ENCODE results near the gene MYL7.

The MYL7 gene

DNA sequence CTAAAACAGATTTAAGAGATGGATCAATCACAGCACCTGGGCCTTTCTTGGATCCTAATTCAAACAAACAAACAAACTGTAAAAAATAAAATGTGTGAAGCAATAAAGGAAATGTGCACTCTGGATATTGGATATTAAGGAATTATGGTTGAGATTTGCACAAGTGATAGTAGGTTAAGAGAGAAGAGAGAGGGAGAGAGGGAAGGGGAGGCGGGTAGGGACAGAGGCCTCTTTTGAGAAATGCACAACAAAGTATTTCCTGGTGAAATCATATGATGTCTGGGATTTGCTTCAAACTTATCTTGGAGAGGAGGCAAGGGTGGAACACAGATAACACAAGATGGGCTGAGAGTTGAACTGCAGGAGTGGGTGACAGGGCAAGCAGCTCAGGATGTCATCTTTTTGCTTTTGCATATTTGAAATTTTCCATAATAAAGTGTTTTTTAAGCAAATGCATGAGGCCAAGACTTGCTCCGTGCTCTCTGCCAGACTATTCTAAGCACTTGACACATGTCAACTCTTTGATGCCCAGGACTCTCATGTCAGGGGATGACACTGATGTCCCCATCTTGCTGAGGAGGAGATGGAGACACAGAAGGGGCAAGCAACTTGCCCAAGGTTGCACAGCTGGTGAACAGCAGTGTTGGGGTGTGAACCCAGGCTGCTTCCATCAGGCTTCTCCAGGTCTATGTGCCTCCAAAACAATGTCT lies 46.1 kb downstream of the MYL7 start:
- H3K27ac ChIP-seq (ENCODE audit: low read depth, low read length, severe bottlenecking): no peak overlapping the region
- H3K36me3 ChIP-seq (ENCODE audit: control insufficient read depth, insufficient read depth, low read length): no peaks in the 10 kb centered on the region
- H3K4me3 ChIP-seq (ENCODE audit: extremely low read depth, insufficient read depth, low read length, poor library complexity, severe bottlenecking): no peak overlapping the region
- peaks cover 3% of the 10 kb centered on the region for H3K4me1 ChIP-seq (ENCODE audit: control insufficient read depth, insufficient read depth, low read length, poor library complexity, severe bottlenecking)
- WGBS, 2 experiments (ENCODE audit: insufficient coverage in 2 of 2): 71 to 96% methylated on average over 2 of the region's 2 CpGs
- no peaks in the 10 kb centered on the region for H3K9me3 ChIP-seq (ENCODE audit: control insufficient read depth, low read length)

DNA sequence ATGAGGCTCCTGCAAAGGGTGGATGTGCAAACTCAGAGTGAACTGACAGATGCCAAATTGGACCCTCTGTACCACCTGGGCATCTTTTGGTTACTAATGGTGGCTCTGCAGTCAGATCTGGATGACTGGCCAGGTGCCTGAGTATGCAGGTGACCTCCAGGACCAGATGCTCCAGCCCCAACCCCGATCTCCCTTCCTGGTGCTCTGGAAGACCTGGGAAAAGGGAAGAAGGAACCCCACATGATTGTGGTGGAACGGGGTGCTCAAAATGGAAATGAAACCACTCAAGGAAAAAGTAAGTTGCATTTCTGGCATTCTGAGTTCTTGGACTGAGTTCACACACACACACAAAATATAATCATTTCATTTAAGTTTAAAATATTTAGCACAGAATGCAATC lies 46.8 kb downstream of the MYL7 start:
- WGBS, 2 experiments (ENCODE audit: insufficient coverage in 2 of 2): 90 to 100% methylated on average over 2 of the region's 2 CpGs
- no peaks in the 10 kb centered on the region for H3K4me1 ChIP-seq (ENCODE audit: control insufficient read depth, insufficient read depth, low read length, poor library complexity, severe bottlenecking)
- H3K27ac ChIP-seq (ENCODE audit: low read depth, low read length, severe bottlenecking): no peak overlapping the region
- no peak overlapping the region for H3K4me3 ChIP-seq (ENCODE audit: extremely low read depth, insufficient read depth, low read length, poor library complexity, severe bottlenecking)
- H3K9me3 ChIP-seq (ENCODE audit: control insufficient read depth, low read length): no peaks in the 10 kb centered on the region
- H3K36me3 ChIP-seq (ENCODE audit: control insufficient read depth, insufficient read depth, low read length): no peaks in the 10 kb centered on the region

DNA sequence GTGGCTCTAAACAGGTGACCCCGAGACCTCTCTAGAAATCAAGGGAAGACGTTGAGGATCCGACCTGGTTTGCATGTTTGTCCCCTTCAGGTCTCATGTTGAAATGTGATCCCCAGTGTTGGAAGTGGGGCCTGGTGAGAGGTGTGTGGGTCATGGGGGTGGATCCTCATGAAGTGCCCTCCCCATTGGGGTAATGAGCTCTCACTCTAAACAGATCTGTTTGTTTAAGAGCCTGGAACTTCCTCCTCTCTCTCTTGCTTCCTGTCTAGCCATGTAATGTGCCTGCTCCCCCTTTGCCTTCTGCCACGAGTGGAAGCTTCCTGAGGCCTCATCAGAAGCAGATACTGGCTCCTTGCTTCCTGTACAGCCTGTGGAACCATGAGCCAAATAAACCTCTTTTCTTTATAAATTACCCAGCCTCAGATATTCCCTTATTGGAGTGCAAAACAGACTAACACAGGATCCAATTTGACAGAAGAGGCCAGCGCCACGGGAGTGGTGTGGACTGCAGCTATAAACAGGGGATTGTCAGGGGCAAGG lies 48.0 kb downstream of the MYL7 start:
- H3K4me1 ChIP-seq (ENCODE audit: control insufficient read depth, insufficient read depth, low read length, poor library complexity, severe bottlenecking): peaks cover 1% of the 10 kb centered on the region
- H3K9me3 ChIP-seq (ENCODE audit: control insufficient read depth, low read length): no peaks in the 10 kb centered on the region
- H3K4me3 ChIP-seq (ENCODE audit: extremely low read depth, insufficient read depth, low read length, poor library complexity, severe bottlenecking): no peak overlapping the region
- WGBS, 2 experiments (ENCODE audit: insufficient coverage in 2 of 2): 93 to 96% methylated on average over 3 to 5 of the region's 6 CpGs
- H3K27ac ChIP-seq (ENCODE audit: low read depth, low read length, severe bottlenecking): no peak overlapping the region
- H3K36me3 ChIP-seq (ENCODE audit: control insufficient read depth, insufficient read depth, low read length): no peaks in the 10 kb centered on the region

All from mesodermal cell (in vitro differentiated cells).